Transverse colon (tissue), 4 donors: ENCODE data around the gene ANKRD13C. TPM values are rescaled to one million over a fixed set of nuclear protein-coding genes. Genes with fewer than 3 reads are reported as not detected.

Experiments
- DNase-seq: peaks from one replicate; pipeline ENCODE4 v3.0.0-alpha.2; 2019
- H3K27ac ChIP-seq, 4 donors: fragments of 200-600 bp; sonication (generic); 2 replicates each; pipeline ENCODE4 v1.5.1; 2016 to 2018; ENCODE audit warnings: inconsistent platforms in 4 of 4
- H3K27me3 ChIP-seq: fragments of 200-600 bp; sonication (generic); 2 replicates; pipeline ENCODE4 v1.5.1; 2017; ENCODE audit warnings: inconsistent platforms
- H3K36me3 ChIP-seq, 4 donors: fragments of 200-600 bp; sonication (generic); 2 replicates each; pipeline ENCODE4 v1.5.1; 2017 to 2019; ENCODE audit warnings: inconsistent platforms in 4 of 4
- H3K4me1 ChIP-seq, 4 donors: fragments of 200-600 bp; sonication (generic); 2 replicates each; pipeline ENCODE4 v1.5.1; 2017 to 2020; ENCODE audit warnings: inconsistent platforms in 4 of 4
- H3K4me3 ChIP-seq, 4 donors: fragments of 200-600 bp; sonication (generic); 1 replicate in 1 of 4; 2 replicates in 3 of 4; pipeline versions ENCODE4 v1.5.1 to v1.6.1; 2017 to 2019; ENCODE audit warnings: inconsistent platforms in 4 of 4
- H3K9me3 ChIP-seq, 2 donors: fragments of 200-600 bp; sonication (generic); 2 replicates each; pipeline ENCODE4 v1.5.1; 2017 to 2019; ENCODE audit warnings: inconsistent platforms in 2 of 2
- CTCF ChIP-seq, 5 experiments: fragments of 200-600 bp in 3 of 5; fragments of 450-650 bp in 2 of 5; sonication (generic) in 3 of 5; IDR thresholded peaks; 1 replicate in 2 of 5; 2 replicates in 3 of 5; pipeline ENCODE4 v1.5.1; 2016 to 2017; ENCODE audit warnings: antibody characterized with exemption in 5 of 5, inconsistent platforms in 3 of 5, mild to moderate bottlenecking in 2 of 5, moderate library complexity in 1 of 5
- EP300 ChIP-seq: sonication (generic); formaldehyde crosslinking; IDR thresholded peaks from one replicate; pipeline ENCODE4 v1.6.1; 2017; ENCODE audit warnings: antibody characterized with exemption, low read depth
- POLR2A ChIP-seq: fragments of 450-650 bp; IDR thresholded peaks from one replicate; pipeline ENCODE4 v1.6.1; 2016; ENCODE audit warnings: antibody characterized with exemption, mild to moderate bottlenecking, moderate library complexity
- POLR2AphosphoS5 ChIP-seq, 3 donors: sonication (generic); formaldehyde crosslinking; IDR thresholded peaks; one replicate each; pipeline ENCODE4 v1.6.1; 2016; ENCODE audit warnings: antibody characterized with exemption in 3 of 3
- WGBS, 2 donors: methylation state at CpG; one replicate each; pipeline ENCODE4 v1.1.5; 2018; ENCODE audit warnings: low coverage in 1 of 2; 5-methylcytosine and 5-hydroxymethylcytosine counted together
- in situ Hi-C, 4 donors: fragments of 200-750 bp; cut with MboI; loops; one replicate each; pipeline versions ENCODE4 v1.15.0 to v1.15.1; 2017; ENCODE audit warnings: low sequenced_read_pairs in 3 of 4, low pct_ligation_motif_present in 1 of 4, low pct_unique_long_range_greater_than_20kb in 1 of 4
- intact Hi-C: fragments of 100-400 bp; cut with DNase I; formaldehyde crosslinking; loops from one replicate; pipeline ENCODE4 v1.15.1; 2023; ENCODE audit warnings: low total_unique reads
- total RNA-seq, 4 donors: library from RNA; depleted of rRNA; stranded (reverse); fragments of >200 nt; gene quantifications; one replicate each; pipeline ENCODE4 v1.1.0, GENCODE V29; 2016

ANKRD13C gene
- total RNA-seq, 4 donors from 2014 or later: 10.7 to 35.5 (median 27.1) TPM

DNA sequence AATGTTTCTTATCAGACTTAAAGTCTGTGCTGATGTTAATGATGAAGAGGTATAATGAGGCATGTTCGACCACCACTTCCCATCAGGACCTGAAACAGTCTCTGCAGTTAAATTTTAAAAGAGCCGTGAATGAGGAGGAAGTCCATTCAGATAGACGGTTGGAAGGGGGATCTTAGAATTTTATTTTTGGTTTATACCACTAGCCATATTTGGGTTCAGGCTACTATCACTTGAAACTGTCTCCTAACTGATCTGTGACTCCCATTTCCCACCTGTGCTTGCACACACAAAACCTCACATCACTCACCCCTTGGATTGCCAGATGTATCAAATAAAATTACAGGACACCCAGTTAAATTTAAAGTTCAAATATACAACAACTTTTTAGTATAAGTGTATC, 9.9 kb upstream of the ANKRD13C start:
- H3K9me3 ChIP-seq: no peaks in the 10 kb centered on the region
- intact Hi-C loops: no loop called here
- H3K36me3 ChIP-seq: no peaks in the 10 kb centered on the region
- H3K4me1 ChIP-seq: peaks cover 0 to 7% (median 2%) of the 10 kb centered on the region in 4 donors
- H3K27me3 ChIP-seq: no peaks in the 10 kb centered on the region
- WGBS, 2 donors: 75 to 78% methylated on average over 3 of the region's 3 CpGs
- no peak overlapping the region for H3K4me3 ChIP-seq
- in situ Hi-C loops: no loop called here
- TF ChIP-seq POLR2AphosphoS5 (IDR thresholded peaks at IDR 0.05) (no peak), EP300 (no peak), CTCF (IDR thresholded peaks at IDR 0.05) (no peak), POLR2A (no peak)
- H3K27ac ChIP-seq: no peak overlapping the region
- DNase-seq: no peak

GRCh38 chr1:70361727-70362398, 7.3 kb upstream of the ANKRD13C start:
- H3K27ac ChIP-seq: no peak overlapping the region
- H3K4me3 ChIP-seq: no peak overlapping the region
- in situ Hi-C loops: no loop called here
- H3K36me3 ChIP-seq: no peaks in the 10 kb centered on the region
- intact Hi-C loops: no loop called here
- H3K27me3 ChIP-seq: no peaks in the 10 kb centered on the region
- 59 to 74% methylated on average over 2 to 3 of the region's 3 CpGs for WGBS, 2 donors
- DNase-seq: no peak
- TF ChIP-seq POLR2AphosphoS5 (IDR thresholded peaks at IDR 0.05): no peak
- TF ChIP-seq CTCF (IDR thresholded peaks at IDR 0.05): no peak
- no peak for TF ChIP-seq EP300
- no peak for TF ChIP-seq POLR2A
- no peaks in the 10 kb centered on the region for H3K9me3 ChIP-seq
- H3K4me1 ChIP-seq: no peaks in the 10 kb centered on the region

DNA sequence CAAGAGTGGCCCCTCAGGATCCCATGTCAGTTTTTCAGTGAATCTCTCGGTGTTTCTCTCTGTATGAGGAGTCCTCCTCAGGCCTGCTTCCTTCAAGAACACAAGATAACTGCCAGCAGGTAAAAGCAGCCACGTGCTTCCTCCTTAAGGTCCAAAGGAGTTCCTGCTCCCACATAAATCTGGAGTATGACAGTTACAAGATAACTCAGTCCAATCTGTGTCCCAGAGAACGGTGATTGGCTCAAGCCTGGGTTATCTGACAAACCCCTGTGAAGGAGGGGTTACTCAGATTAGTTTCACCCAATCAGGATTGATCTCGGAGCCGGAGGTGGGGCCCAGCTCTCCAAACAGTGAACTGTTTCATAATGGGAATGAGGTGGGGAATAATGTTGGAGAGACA, 5.8 kb upstream of the ANKRD13C start:
- intact Hi-C loops (no loop called here), in situ Hi-C loops (no loop called here)
- Histone ChIP-seq H3K9me3 (no peaks in the 10 kb centered on the region), H3K27ac (no peak overlapping the region), H3K4me1 (peaks cover 0 to 5% (median 0%) of the 10 kb centered on the region in 4 donors), H3K4me3 (no peak overlapping the region), H3K36me3 (no peaks in the 10 kb centered on the region), H3K27me3 (no peaks in the 10 kb centered on the region)
- TF ChIP-seq CTCF (IDR thresholded peaks at IDR 0.05) (no peak), EP300 (no peak)
- DNase-seq: no peak
- WGBS, 2 donors: 77 to 86% methylated on average over 1 to 5 of the region's 5 CpGs

GRCh38 chr1:70358921-70359564, 4.5 kb upstream of the ANKRD13C start:
- no peak overlapping the region for H3K27ac ChIP-seq
- peaks cover 0 to 10% (median 0%) of the 10 kb centered on the region in 4 donors for H3K4me1 ChIP-seq
- TF ChIP-seq EP300: no peak
- TF ChIP-seq POLR2AphosphoS5 (IDR thresholded peaks at IDR 0.05): no peak
- no peak for TF ChIP-seq POLR2A
- no peak for TF ChIP-seq CTCF (IDR thresholded peaks at IDR 0.05)
- no peak for DNase-seq
- H3K27me3 ChIP-seq: no peaks in the 10 kb centered on the region
- H3K4me3 ChIP-seq: no peak overlapping the region
- intact Hi-C loops (no loop called here), in situ Hi-C loops (loop anchor here in 1 of 4 donors (10.0 kb wide), 1 partner anchor 56 kb away; the partner anchor contains the start of gene CTH)
- no peaks in the 10 kb centered on the region for H3K36me3 ChIP-seq
- H3K9me3 ChIP-seq: no peaks in the 10 kb centered on the region
- 84 to 91% methylated on average over 5 to 7 of the region's 7 CpGs for WGBS, 2 donors
